ENCODE data around the gene MSI2. TPM values are rescaled to one million over a fixed set of nuclear protein-coding genes. Genes with fewer than 3 reads are reported as not detected.

Gene MSI2
- total and polyA plus RNA-seq, 9 of the 15 experiments (the other 6 are each of a cell fraction or from before 2014, with no cell fraction given): 4.6 to 61.8 (median 42.4) TPM

GRCh38 chr17:57323391-57323790 lies 67.1 kb downstream of the MSI2 start:
- Histone ChIP-seq H4K20me1 (replicated peaks; ENCODE audit: control insufficient read depth, insufficient read depth, low read length) (peaks cover 13% of the 10 kb centered on the region; the same call in 1 of the 2 replicates), H3K4me2 (ENCODE audit: insufficient read depth, low read length) (no peak overlapping the region), H3K9ac (ENCODE audit: insufficient read depth in 1 of 2, low read depth in 2 of 2, low read length in 2 of 2) (peak overlapping the region in 1 of 2 experiments; percentile 43; a peak in 1 of 4 replicates), H3K79me2 (ENCODE audit: control insufficient read depth, insufficient read depth, low read length) (0 out of 3 replicates have a peak, but pooled peaks cover 4% of the 10 kb centered on the region), H3K36me3 (ENCODE audit: control insufficient read depth, insufficient read depth, low read length) (peaks cover 5% of the 10 kb centered on the region; the same call in 1 of the 3 replicates), H3K9me1 (ENCODE audit: control insufficient read depth, insufficient read depth, low read length) (peaks cover 4% of the 10 kb centered on the region), H3K4me1 (replicated peaks in 1 of 2; ENCODE audit: control insufficient read depth in 2 of 2, insufficient read depth in 2 of 2, low read length in 2 of 2) (peaks cover 0 to 4% of the 10 kb centered on the region in 2 experiments; a peak in 1 of 5 replicates), H3K27ac (ENCODE audit: extremely low read depth, low read depth, low read length) (no peak overlapping the region), H2AFZ (ENCODE audit: low read depth, low read length) (no peak overlapping the region), H3K4me3 (no peak overlapping the region), H3K9me3 (replicated peaks; ENCODE audit: control insufficient read depth, insufficient read depth, low read depth, low read length) (no peaks in the 10 kb centered on the region), H3K27me3 (ENCODE audit: control insufficient read depth in 2 of 2, insufficient read depth in 2 of 2, low read length in 2 of 2) (no peaks in the 10 kb centered on the region)
- intact Hi-C loops (cut with micrococcal nuclease): no loop called here
- in situ Hi-C loops (cut with MboI): no loop called here
- CTCF ChIA-PET (ENCODE audit: low intra/inter-chr PET ratio): no interaction called here
- no TSS peak for BruUV-seq (replicated peaks)
- 0 out of 6 replicates have a peak, but pooled peaks of 1 of the 3 experiments have one; percentile 40 for TF ChIP-seq ZBTB11 (CRISPR knock-in tag; IDR thresholded peaks at IDR 0.05)
- no peak for TF ChIP-seq CEBPB (tag; IDR thresholded peaks at IDR 0.05)
- POLR2A ChIA-PET: no interaction called here
- no peak for ATAC-seq
- DNase-seq (ENCODE audit: extremely low read depth in 1 of 4, low spot score in 3 of 4): no peak
- no peak for FAIRE-seq
- WGBS (ENCODE audit: insufficient coverage, low coverage, missing lambda C conversion rate): 86% methylated on average over 8 of the region's 10 CpGs

Measured in K562 (cell line).